HEK293 (cell line): ENCODE data around the gene ZNF408.
A peak's percentile ranks its signal among the peaks of the same experiment; 100 is the strongest.

ENCODE experiments used
- CTCF ChIA-PET: fragments of 350-600 bp; formaldehyde crosslinking; extraction: SDS; loops from one replicate; lab custom pipeline; 2021; ENCODE audit warnings: antibody characterized with exemption; lab: Yijun Ruan, JAX
- POLR2A ChIA-PET: fragments of 300-600 bp; formaldehyde crosslinking; extraction: SDS; loops from one replicate; lab custom pipeline; 2020; ENCODE audit warnings: antibody characterized with exemption, inconsistent platforms; lab: Yijun Ruan, JAX
- H3K27ac ChIP-seq: fragments of 200-500 bp; sonication (Bioruptor generic); 2 replicates; pipeline ENCODE4 v1.5.1; 2014; ENCODE audit warnings: low read depth, low read length, control low read depth, inconsistent platforms; ENCODE audit errors: extremely low read depth
- H3K36me3 ChIP-seq, 2 experiments: fragments of 200-500 bp in 1 of 2; sonication (Bioruptor generic) in 1 of 2; 1 replicate in 1 of 2; 2 replicates in 1 of 2; pipeline ENCODE4 v1.5.1; 2014 to 2017; ENCODE audit warnings: inconsistent platforms in 2 of 2, low read length in 2 of 2; ENCODE audit not compliant: control insufficient read depth in 2 of 2, insufficient read depth in 1 of 2
- H3K4me1 ChIP-seq: fragments of 200-500 bp; sonication (Bioruptor generic); 2 replicates; pipeline ENCODE4 v1.5.1; 2014; ENCODE audit warnings: mild to moderate bottlenecking, low read length, inconsistent platforms; ENCODE audit not compliant: control insufficient read depth, insufficient read depth
- H3K4me3 ChIP-seq: 2 replicates; pipeline ENCODE4 v1.5.1; 2011; ENCODE audit warnings: low read depth, mild to moderate bottlenecking, control low read depth, low read length, moderate library complexity
- H3K9me3 ChIP-seq: fragments of 200-500 bp; sonication (Bioruptor generic); 2 replicates; pipeline ENCODE4 v1.5.1; 2014; ENCODE audit warnings: low read depth, low read length, inconsistent platforms; ENCODE audit not compliant: control insufficient read depth, insufficient read depth
- KLF10 ChIP-seq: fragments of 450-650 bp; IDR thresholded peaks from 2 replicates; pipeline ENCODE4 v1.5.1; 2018; ENCODE audit warnings: missing biosample characterization, mild to moderate bottlenecking, missing genetic modification characterization
- PRDM1 ChIP-seq: fragments of 450-650 bp; formaldehyde crosslinking; IDR thresholded peaks from 2 replicates; pipeline ENCODE4; 2016; ENCODE audit warnings: missing biosample characterization, missing genetic modification characterization
- REST ChIP-seq: fragments of 450-650 bp; formaldehyde crosslinking; IDR thresholded peaks from 2 replicates; pipeline ENCODE4 v1.5.1; 2016; ENCODE audit warnings: missing biosample characterization, missing genetic modification characterization
- ZEB2 ChIP-seq: fragments of 450-650 bp; formaldehyde crosslinking; IDR thresholded peaks from 2 replicates; pipeline ENCODE4 v1.5.1; 2016; ENCODE audit warnings: missing biosample characterization, missing genetic modification characterization
- ZNF138 ChIP-seq: fragments of 450-650 bp; formaldehyde crosslinking; IDR thresholded peaks from 2 replicates; pipeline ENCODE4 v1.5.1; 2016; ENCODE audit warnings: missing biosample characterization, missing genetic modification characterization, borderline replicate concordance
- ZNF157 ChIP-seq: fragments of 450-650 bp; formaldehyde crosslinking; IDR thresholded peaks from 2 replicates; pipeline ENCODE4 v1.5.1; 2016; ENCODE audit warnings: missing biosample characterization, missing genetic modification characterization
- ZNF16 ChIP-seq: fragments of 450-650 bp; formaldehyde crosslinking; IDR thresholded peaks from 2 replicates; pipeline ENCODE4 v1.5.1; 2016; ENCODE audit warnings: low read depth, missing biosample characterization, missing genetic modification characterization
- ZNF175 ChIP-seq: fragments of 450-650 bp; formaldehyde crosslinking; IDR thresholded peaks from 2 replicates; pipeline ENCODE4 v1.5.1; 2016; ENCODE audit warnings: missing biosample characterization, missing genetic modification characterization
- ZNF2 ChIP-seq: fragments of 450-650 bp; formaldehyde crosslinking; IDR thresholded peaks from 2 replicates; pipeline ENCODE4 v1.5.1; 2016; ENCODE audit warnings: missing biosample characterization, missing genetic modification characterization
- ZNF211 ChIP-seq: fragments of 450-650 bp; formaldehyde crosslinking; IDR thresholded peaks from 2 replicates; pipeline ENCODE4 v1.5.1; 2016; ENCODE audit warnings: low read depth, missing biosample characterization, missing genetic modification characterization
- ZNF341 ChIP-seq: fragments of 450-650 bp; formaldehyde crosslinking; IDR thresholded peaks from 2 replicates; pipeline ENCODE4; 2016; ENCODE audit warnings: low read depth, missing biosample characterization, missing genetic modification characterization
- ZNF366 ChIP-seq: fragments of 450-650 bp; formaldehyde crosslinking; conservative IDR thresholded peaks from 2 replicates; pipeline ENCODE4 v1.5.1; 2016; ENCODE audit warnings: missing biosample characterization, missing genetic modification characterization
- ZNF513 ChIP-seq: fragments of 450-650 bp; IDR thresholded peaks from 2 replicates; pipeline ENCODE4 v1.5.1; 2018; ENCODE audit warnings: missing biosample characterization, missing genetic modification characterization
- ZNF530 ChIP-seq: fragments of 450-650 bp; formaldehyde crosslinking; IDR thresholded peaks from 2 replicates; pipeline ENCODE4 v1.5.1; 2016; ENCODE audit warnings: low read depth, missing biosample characterization, missing genetic modification characterization
- ZNF558 ChIP-seq: fragments of 450-650 bp; formaldehyde crosslinking; IDR thresholded peaks from 2 replicates; pipeline ENCODE4 v1.5.1; 2016; ENCODE audit warnings: missing biosample characterization, missing genetic modification characterization
- ZNF692 ChIP-seq: fragments of 450-650 bp; formaldehyde crosslinking; IDR thresholded peaks from 2 replicates; pipeline ENCODE4 v1.5.1; 2016; ENCODE audit warnings: missing biosample characterization, missing genetic modification characterization
- ZNF776 ChIP-seq: fragments of 450-650 bp; formaldehyde crosslinking; IDR thresholded peaks from 2 replicates; pipeline ENCODE4 v1.5.0; 2017; ENCODE audit warnings: missing biosample characterization, missing genetic modification characterization, borderline replicate concordance
- ZXDB ChIP-seq: fragments of 450-650 bp; formaldehyde crosslinking; IDR thresholded peaks from 2 replicates; pipeline ENCODE4 v1.5.1; 2016; ENCODE audit warnings: missing biosample characterization, missing genetic modification characterization

The ZNF408 gene

GRCh38 chr11:46657186-46657585 lies 43.6 kb upstream of the ZNF408 start (continued):
- TF ChIP-seq ZEB2 (tag by site-specific recombination) = no peak
- TF ChIP-seq, all 188 proteins: peak for 0

GRCh38 chr11:46658259-46658658 lies 42.6 kb upstream of the ZNF408 start:
- CTCF ChIA-PET = no interaction called here
- H3K4me1 ChIP-seq = no peaks in the 10 kb centered on the region
- H3K27ac ChIP-seq = no peak overlapping the region
- TF ChIP-seq ZNF558 = no peak
- TF ChIP-seq ZNF2 (tag by site-specific recombination) = no peak
- no peak for TF ChIP-seq ZNF16 (tag by site-specific recombination)
- no peak for TF ChIP-seq ZNF530
- no peak for TF ChIP-seq ZNF366 (tag by site-specific recombination)
- no peak for TF ChIP-seq KLF10
- TF ChIP-seq ZNF175 (tag by site-specific recombination) = no peak
- TF ChIP-seq ZNF138 (tag by site-specific recombination) = no peak
- no peak for TF ChIP-seq ZNF341 (tag by site-specific recombination)
- no peak for TF ChIP-seq ZNF513 (tag by site-specific recombination)
- TF ChIP-seq ZNF157 = no peak
- TF ChIP-seq ZNF692 (tag by site-specific recombination) = no peak
- no peak for TF ChIP-seq ZNF776 (tag by site-specific recombination)
- TF ChIP-seq ZXDB (tag by site-specific recombination) = no peak
- no peak for TF ChIP-seq ZNF211 (tag by site-specific recombination)
- POLR2A ChIA-PET = interaction anchor here (0.6 kb wide), 1 partner anchor 249 kb away, joined by 3 read pairs; no protein-coding TSS in a partner anchor
- no peaks in the 10 kb centered on the region for H3K9me3 ChIP-seq
- no peak overlapping the region for H3K4me3 ChIP-seq
- peaks cover 14 to 74% of the 10 kb centered on the region in 2 experiments for H3K36me3 ChIP-seq

- CTCF ChIA-PET = interaction anchor here (0.8 kb wide), 1 partner anchor 10 kb away, joined by 4 read pairs; no protein-coding TSS in a partner anchor
- Histone ChIP-seq H3K9me3 (no peaks in the 10 kb centered on the region), H3K4me1 (no peaks in the 10 kb centered on the region), H3K36me3 (peaks cover 14 to 79% of the 10 kb centered on the region in 2 experiments), H3K27ac (no peak overlapping the region), H3K4me3 (no peak overlapping the region)
- POLR2A ChIA-PET = no interaction called here
- TF ChIP-seq REST (tag by site-specific recombination) (no peak), PRDM1 (tag by site-specific recombination) (0 out of 2 replicates have a peak, but pooled peaks have one; percentile 29)
Observed at GRCh38 chr11:46659908-46660307, 40.9 kb upstream of the ZNF408 start.
